ENCODE data around the gene CATSPER3.
A peak's percentile ranks its signal among the peaks of the same experiment; 100 is the strongest.

Gene CATSPER3

GRCh38 chr5:135046661-135047346 lies 79.1 kb downstream of the CATSPER3 start:
- no peak for DNase-seq

- DNase-seq = no peak
Measured at GRCh38 chr5:135047347-135047695, 79.6 kb downstream of the CATSPER3 start.

- DNase-seq = no peak
Measured at GRCh38 chr5:135048286-135048685, 80.6 kb downstream of the CATSPER3 start.

- DNase-seq = no peak
Measured at GRCh38 chr5:135048930-135049329, 81.2 kb downstream of the CATSPER3 start.

GRCh38 chr5:135050244-135050767 lies 82.6 kb downstream of the CATSPER3 start:
- no peak for DNase-seq

DNA sequence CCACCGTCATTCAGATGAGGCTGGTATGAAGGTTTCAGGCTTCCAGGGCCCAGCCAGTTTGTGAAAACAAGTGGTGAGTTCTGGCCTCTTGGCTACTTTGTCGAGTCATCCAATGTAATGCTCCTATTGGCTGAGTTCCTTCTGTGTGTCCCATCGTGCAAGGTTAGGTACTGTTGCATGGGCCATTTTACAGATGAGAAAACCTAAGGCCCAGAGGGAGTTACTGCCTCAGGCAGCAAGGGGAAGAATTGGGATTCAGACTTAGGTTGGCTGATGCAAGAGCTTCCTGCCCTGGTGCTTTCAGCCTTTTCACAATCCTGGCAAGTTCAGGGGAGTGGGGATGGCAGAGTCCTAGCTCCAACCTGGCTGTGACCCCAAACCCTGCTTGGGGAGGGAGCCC lies 83.7 kb downstream of the CATSPER3 start:
- DNase-seq = no peak

DNA sequence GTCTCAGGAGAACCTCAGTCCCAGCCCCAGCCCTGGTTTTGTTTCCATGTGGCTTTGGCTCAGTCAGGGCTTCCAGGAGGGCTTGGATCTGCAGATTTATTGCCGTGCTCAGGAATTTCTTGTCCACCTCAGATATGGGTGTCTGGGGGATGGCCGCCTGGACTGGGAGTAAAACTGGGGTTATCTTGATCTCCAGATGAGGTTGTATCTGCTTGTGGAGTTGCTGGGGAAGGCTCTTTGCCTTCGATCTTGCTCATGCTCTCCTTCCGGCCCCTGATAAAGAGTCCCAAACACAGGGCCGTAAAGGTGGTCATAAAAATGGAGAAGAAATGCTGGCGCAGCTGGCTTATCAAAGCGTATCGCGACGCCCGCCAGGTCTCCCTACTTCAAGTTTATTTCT lies 84.2 kb downstream of the CATSPER3 start:
- DNase-seq = no peak

DNA sequence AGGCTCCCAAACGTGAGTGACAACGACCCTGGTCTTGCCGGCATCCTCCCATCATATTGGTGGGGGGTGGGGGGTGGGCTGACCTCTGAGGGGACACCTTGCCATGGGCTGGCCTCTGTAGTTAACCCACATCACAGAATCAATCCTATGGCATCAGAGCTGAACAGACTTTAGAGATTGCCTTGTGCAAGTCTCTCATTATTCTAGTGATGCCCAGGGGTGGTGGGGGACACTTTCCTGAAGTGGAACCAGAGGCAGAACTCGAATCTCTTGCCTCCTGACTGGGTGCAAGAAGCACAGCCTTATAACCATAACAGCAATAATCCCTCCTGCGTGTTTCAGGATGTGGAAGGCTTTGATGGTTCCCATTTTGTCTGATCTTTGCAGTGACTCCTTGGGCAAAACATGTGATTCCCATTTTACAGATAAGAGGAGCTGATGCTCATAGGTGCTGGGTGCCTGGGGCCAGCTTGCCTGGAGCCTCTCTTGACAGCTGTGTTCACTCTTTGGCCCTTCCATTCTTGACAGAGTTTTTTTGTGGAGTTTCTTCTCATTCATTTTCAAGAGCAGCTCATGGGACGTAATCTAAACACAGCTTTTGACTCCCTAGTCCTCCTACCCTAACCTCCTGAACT lies 84.9 kb downstream of the CATSPER3 start:
- DNase-seq = no peak

- DNase-seq = no peak
Measured at GRCh38 chr5:135053278-135053677, 85.6 kb downstream of the CATSPER3 start.

GRCh38 chr5:135053989-135054388 lies 86.3 kb downstream of the CATSPER3 start:
- peak; percentile 25 for DNase-seq

DNA sequence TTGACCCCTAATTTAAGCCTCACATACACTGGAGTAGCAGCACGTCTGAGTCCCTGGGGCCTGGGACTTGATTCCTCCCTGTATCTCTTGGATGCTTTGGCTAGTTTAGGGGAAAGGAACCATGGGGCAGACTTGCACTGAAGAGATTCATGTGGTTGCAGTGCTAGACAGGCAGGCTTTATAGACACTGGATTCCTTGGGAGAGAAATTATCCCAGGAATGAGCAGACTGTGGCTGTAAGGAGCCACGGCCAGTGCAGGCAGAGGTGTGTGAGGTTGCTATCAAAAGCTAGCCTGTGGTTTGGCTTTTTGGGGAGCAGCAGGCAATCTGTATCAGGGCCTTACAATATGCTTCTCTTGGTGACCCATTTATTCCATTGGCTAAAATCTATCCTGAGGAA lies 86.8 kb downstream of the CATSPER3 start:
- no peak for DNase-seq

DNA sequence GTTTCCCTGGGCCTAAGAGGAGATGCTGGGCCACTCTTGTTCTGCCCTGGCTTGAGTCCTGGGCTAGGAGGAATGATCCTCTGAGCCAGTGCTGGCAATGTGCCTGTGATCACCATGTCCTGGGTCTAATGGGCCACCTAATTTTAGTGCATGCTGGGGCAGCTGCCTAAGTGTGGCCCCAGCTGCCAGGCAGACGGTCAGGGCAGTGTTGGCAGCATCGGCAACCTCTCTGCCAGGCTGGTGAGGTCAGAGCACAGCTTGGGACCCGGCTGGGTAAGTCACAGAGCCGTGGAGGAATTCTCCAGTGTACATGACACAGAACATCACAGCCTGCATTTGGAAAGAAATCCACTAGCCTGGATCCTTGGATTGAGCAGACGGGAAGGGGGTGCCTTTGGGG lies 87.7 kb downstream of the CATSPER3 start:
- DNase-seq = no peak

- DNase-seq = no peak
Measured at GRCh38 chr5:135056316-135057030, 88.8 kb downstream of the CATSPER3 start.

- DNase-seq = no peak
Measured at GRCh38 chr5:135057233-135057632, 89.5 kb downstream of the CATSPER3 start.

GRCh38 chr5:135058331-135058732 lies 90.6 kb downstream of the CATSPER3 start:
- no peak for DNase-seq

- no peak for DNase-seq
Measured at GRCh38 chr5:135059000-135059923, 91.6 kb downstream of the CATSPER3 start.

DNA sequence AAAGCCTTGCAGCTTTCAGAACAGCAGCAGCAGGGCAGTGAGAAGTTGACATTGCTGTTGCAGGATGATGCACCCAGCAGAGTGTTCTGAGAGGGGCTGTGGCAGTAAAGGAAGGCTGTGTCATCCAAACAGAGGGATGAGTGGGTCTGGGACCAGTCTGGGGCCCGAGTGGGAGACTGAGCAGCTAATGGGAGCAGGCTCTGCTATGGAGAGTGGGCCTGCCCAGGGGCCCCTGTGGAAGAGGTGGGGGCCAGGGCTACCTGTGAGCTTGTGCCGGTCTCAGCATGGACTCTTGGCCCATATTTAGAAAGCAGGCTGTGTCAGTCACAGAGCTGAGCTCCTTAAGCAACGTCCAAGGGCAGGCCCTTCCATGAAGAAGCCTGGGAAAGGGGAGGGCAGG lies 92.3 kb downstream of the CATSPER3 start:
- no peak for DNase-seq

DNA sequence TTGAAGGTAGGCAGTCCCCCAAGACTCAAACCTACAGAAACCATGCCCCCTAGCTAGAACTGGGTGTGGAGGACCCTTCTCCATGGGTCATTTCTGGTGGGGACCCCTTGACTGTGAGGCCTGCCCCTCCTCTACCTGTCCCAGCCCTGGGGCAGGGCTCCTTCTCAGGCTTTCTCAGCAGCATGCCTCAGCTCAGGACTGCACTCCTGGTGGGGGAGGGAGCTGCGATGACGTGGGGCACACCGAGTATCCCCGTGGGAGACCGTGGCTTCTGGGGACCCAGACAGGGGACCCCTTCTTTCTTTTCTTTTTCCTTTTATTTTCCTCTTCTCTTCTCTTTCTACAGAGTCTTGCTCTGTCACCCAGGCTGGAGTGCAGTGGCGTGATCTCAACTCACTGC lies 93.3 kb downstream of the CATSPER3 start:
- DNase-seq = no peak

Measured in NCI-H510A treated with DMSO at 0.1 percent for 48 hours (cell line).